K562 (cell line): Measurements from ENCODE around the gene GAD1.

Experiments used
- FOXM1 ChIP-seq, 2 experiments: fragments of 450-650 bp in 1 of 2; sonication (generic) in 1 of 2; formaldehyde crosslinking in 1 of 2; IDR thresholded peaks; 2 replicates each; pipeline versions ENCODE4 v1.6.1 to v1.9.0; 2017 to 2022; ENCODE audit warnings: low read depth in 2 of 2, mild to moderate bottlenecking in 2 of 2, missing genetic modification reagents in 1 of 2, moderate library complexity in 1 of 2
- POLR2A ChIP-seq: fragments of 450-650 bp; conservative IDR thresholded peaks from 2 replicates; pipeline ENCODE4 v1.6.1; 2016
- RFX5 ChIP-seq: IDR thresholded peaks from 2 replicates; pipeline ENCODE4 v1.6.1; 2011; ENCODE audit warnings: low read depth, mild to moderate bottlenecking, improper control_type of control experiment, low read length
- SIN3A ChIP-seq, 2 experiments: fragments of 150-350 bp in 1 of 2; IDR thresholded peaks; 2 replicates each; pipeline ENCODE4 v1.6.1; 2011 to 2016; ENCODE audit warnings: borderline replicate concordance in 2 of 2, low read depth in 2 of 2, low read length in 2 of 2, mild to moderate bottlenecking in 2 of 2, moderate library complexity in 2 of 2; ENCODE audit not compliant: control insufficient read depth in 1 of 2
- TF ChIP-seq, protein P1 (sequence below), 2 experiments: fragments of 450-650 bp; IDR thresholded peaks; 2 replicates each; pipeline ENCODE4 v1.6.1; 2016
- TF ChIP-seq, protein P2 (sequence below), 3 experiments: IDR thresholded peaks in 2 of 3; conservative IDR thresholded peaks in 1 of 3; 2 replicates each; pipeline ENCODE4 v1.5.1; 2011 to 2012; ENCODE audit warnings: low read length in 3 of 3, mild to moderate bottlenecking in 3 of 3, control low read depth in 2 of 3, improper control_type of control experiment in 1 of 3, inconsistent platforms in 1 of 3, low read depth in 1 of 3, mixed read lengths in 1 of 3, moderate library complexity in 1 of 3; ENCODE audit not compliant: insufficient read depth in 2 of 3

DNA sequence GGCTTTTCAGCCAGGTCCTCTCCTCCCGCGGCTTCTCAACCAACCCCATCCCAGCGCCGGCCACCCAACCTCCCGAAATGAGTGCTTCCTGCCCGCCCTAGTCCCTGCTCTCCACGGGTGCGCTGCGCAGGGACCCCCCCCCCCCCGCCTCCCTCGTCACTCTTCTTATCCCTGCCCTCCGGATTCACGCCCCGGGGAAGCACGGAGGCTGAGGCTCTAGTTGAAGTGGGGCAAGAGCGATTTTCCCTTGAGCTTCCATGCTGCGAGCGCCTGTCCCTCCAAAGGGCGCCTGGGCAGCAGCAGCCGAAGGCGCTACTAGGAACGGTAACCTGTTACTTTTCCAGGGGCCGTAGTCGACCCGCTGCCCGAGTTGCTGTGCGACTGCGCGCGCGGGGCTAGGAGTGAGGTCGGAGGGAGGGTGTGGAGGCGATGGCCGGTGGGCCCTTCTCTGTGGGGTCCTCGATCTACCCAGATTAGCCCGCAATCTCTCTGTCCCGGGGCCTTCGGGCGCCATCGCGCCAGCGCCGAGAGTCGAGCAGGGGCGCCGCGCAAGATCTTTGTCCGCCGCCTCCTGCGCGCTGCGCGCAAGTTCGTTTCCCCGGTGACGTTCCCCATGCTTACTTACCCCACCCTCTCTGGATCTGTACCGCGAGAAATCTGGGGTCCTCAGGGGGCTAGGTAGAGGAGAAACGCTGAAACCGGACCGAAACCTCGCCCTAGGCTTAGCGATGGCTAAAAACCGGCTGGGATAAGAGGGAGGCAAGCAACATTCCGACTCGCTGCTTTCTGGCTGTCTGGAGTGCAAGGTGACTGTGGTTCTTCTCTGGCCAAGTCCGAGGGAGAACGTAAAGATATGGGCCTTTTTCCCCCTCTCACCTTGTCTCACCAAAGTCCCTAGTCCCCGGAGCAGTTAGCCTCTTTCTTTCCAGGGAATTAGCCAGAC, 677 bp downstream of the GAD1 start:
- TF ChIP-seq, protein P1, sequence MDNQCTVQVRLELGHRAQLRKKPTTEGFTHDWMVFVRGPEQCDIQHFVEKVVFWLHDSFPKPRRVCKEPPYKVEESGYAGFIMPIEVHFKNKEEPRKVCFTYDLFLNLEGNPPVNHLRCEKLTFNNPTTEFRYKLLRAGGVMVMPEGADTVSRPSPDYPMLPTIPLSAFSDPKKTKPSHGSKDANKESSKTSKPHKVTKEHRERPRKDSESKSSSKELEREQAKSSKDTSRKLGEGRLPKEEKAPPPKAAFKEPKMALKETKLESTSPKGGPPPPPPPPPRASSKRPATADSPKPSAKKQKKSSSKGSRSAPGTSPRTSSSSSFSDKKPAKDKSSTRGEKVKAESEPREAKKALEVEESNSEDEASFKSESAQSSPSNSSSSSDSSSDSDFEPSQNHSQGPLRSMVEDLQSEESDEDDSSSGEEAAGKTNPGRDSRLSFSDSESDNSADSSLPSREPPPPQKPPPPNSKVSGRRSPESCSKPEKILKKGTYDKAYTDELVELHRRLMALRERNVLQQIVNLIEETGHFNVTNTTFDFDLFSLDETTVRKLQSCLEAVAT (IDR thresholded peaks at IDR 0.05) = no peak
- TF ChIP-seq, protein P2, sequence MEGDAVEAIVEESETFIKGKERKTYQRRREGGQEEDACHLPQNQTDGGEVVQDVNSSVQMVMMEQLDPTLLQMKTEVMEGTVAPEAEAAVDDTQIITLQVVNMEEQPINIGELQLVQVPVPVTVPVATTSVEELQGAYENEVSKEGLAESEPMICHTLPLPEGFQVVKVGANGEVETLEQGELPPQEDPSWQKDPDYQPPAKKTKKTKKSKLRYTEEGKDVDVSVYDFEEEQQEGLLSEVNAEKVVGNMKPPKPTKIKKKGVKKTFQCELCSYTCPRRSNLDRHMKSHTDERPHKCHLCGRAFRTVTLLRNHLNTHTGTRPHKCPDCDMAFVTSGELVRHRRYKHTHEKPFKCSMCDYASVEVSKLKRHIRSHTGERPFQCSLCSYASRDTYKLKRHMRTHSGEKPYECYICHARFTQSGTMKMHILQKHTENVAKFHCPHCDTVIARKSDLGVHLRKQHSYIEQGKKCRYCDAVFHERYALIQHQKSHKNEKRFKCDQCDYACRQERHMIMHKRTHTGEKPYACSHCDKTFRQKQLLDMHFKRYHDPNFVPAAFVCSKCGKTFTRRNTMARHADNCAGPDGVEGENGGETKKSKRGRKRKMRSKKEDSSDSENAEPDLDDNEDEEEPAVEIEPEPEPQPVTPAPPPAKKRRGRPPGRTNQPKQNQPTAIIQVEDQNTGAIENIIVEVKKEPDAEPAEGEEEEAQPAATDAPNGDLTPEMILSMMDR (IDR thresholded peaks at IDR 0.05 in 2 of 3, conservative IDR thresholded peaks at IDR 0.05 in 1 of 3; ENCODE audit: insufficient read depth in 2 of 3, low read depth in 1 of 3, low read length in 3 of 3) = no peak
- TF ChIP-seq RFX5 (no peak), FOXM1 (IDR thresholded peaks at IDR 0.05; ENCODE audit: low read depth) (no peak), FOXM1 (CRISPR knock-in tag; IDR thresholded peaks at IDR 0.05; ENCODE audit: low read depth) (no peak), POLR2A (no peak), SIN3A (IDR thresholded peaks at IDR 0.05; ENCODE audit: borderline replicate concordance in 2 of 2, control insufficient read depth in 1 of 2, low read depth in 2 of 2, low read length in 2 of 2) (no peak)
